SK-N-SH (cell line): ENCODE results near the gene ARL14EP. TPM values are rescaled to one million over a fixed set of nuclear protein-coding genes. Genes with fewer than 3 reads are reported as not detected.

Experiments
- CTCF ChIA-PET: fragments of 300-600, 350-600 bp; formaldehyde crosslinking; extraction: SDS; loops from one replicate; lab custom pipeline; 2021; lab: Yijun Ruan, JAX
- POLR2A ChIA-PET: fragments of 350-600 bp; sonication (Branson Sonifier 250); formaldehyde crosslinking; extraction: SDS; loops from one replicate; lab custom pipeline; 2020; ENCODE audit warnings: antibody characterized with exemption, inconsistent platforms; lab: Yijun Ruan, JAX
- DNase-seq: peaks from one replicate; pipeline ENCODE4 v3.0.0; 2012
- H2AFZ ChIP-seq: fragments of 200-600 bp; sonication (generic); 2 replicates; pipeline ENCODE4 v1.8.1; 2016; ENCODE audit warnings: antibody characterized with exemption, mild to moderate bottlenecking, low read depth
- H3F3A ChIP-seq: fragments of 200-600 bp; sonication (generic); replicated peaks from 2 replicates; pipeline ENCODE3; 2016; ENCODE audit warnings: antibody characterized with exemption, mild to moderate bottlenecking; ENCODE audit not compliant: insufficient read depth
- H3K27ac ChIP-seq, 2 experiments: fragments of 200-500 bp in 1 of 2; fragments of 200-600 bp in 1 of 2; sonication (Bioruptor generic) in 1 of 2; sonication (generic), shearing (Covaris generic) in 1 of 2; 2 replicates each; pipeline versions ENCODE4 v1.5.1 to v1.6.1; 2014 to 2016; ENCODE audit warnings: low read depth in 2 of 2, inconsistent platforms in 1 of 2, low read length in 1 of 2, mild to moderate bottlenecking in 1 of 2, mixed read lengths in 1 of 2
- H3K27me3 ChIP-seq: fragments of 200-600 bp; sonication (generic), shearing (Covaris generic); 2 replicates; pipeline ENCODE4 v1.6.1; 2016; ENCODE audit warnings: mixed run types; ENCODE audit not compliant: insufficient read depth
- H3K36me3 ChIP-seq, 2 experiments: fragments of 200-500 bp in 1 of 2; fragments of 200-600 bp in 1 of 2; sonication (Bioruptor generic) in 1 of 2; sonication (generic) in 1 of 2; replicated peaks in 1 of 2; 2 replicates each; pipeline versions ENCODE3 to v1.5.1; 2014 to 2016; ENCODE audit warnings: low read length in 1 of 2, mild to moderate bottlenecking in 1 of 2; ENCODE audit not compliant: insufficient read depth in 2 of 2, control insufficient read depth in 1 of 2
- H3K4me1 ChIP-seq, 2 experiments: fragments of 200-500 bp in 1 of 2; fragments of 200-600 bp in 1 of 2; sonication (Bioruptor generic) in 1 of 2; sonication (generic), shearing (Covaris generic) in 1 of 2; 2 replicates each; pipeline versions ENCODE4 v1.5.1 to v1.6.1; 2014 to 2016; ENCODE audit warnings: low read depth in 1 of 2, low read length in 1 of 2, mixed run types in 1 of 2; ENCODE audit not compliant: insufficient read depth in 2 of 2, control insufficient read depth in 1 of 2
- H3K4me2 ChIP-seq: fragments of 200-600 bp; sonication (generic), shearing (Covaris generic); 2 replicates; pipeline ENCODE4 v1.6.1; 2017; ENCODE audit warnings: mixed run types
- H3K4me3 ChIP-seq, 2 experiments: fragments of 200-500 bp in 1 of 2; fragments of 200-600 bp in 1 of 2; sonication (Bioruptor generic) in 1 of 2; sonication (generic), shearing (Covaris generic) in 1 of 2; 2 replicates each; pipeline versions ENCODE4 v1.5.1 to v1.8.1; 2014 to 2016; ENCODE audit warnings: low read depth in 2 of 2, inconsistent platforms in 1 of 2, low read length in 1 of 2, mild to moderate bottlenecking in 1 of 2, mixed read lengths in 1 of 2, moderate library complexity in 1 of 2
- H3K79me2 ChIP-seq: fragments of 200-600 bp; sonication (generic); 2 replicates; pipeline ENCODE4 v1.8.1; 2017; ENCODE audit warnings: mild to moderate bottlenecking; ENCODE audit not compliant: insufficient read depth
- H3K9ac ChIP-seq: fragments of 200-600 bp; sonication (generic); 2 replicates; pipeline ENCODE4 v1.6.1; 2017; ENCODE audit warnings: mixed run types
- H3K9me2 ChIP-seq: fragments of 200-600 bp; sonication (generic); 2 replicates; pipeline ENCODE4 v1.6.1; 2017; ENCODE audit warnings: mixed run types
- H3K9me3 ChIP-seq: fragments of 200-600 bp; sonication (generic); 2 replicates; pipeline ENCODE4 v1.6.1; 2017; ENCODE audit warnings: mixed run types, mild to moderate bottlenecking, moderate library complexity
- H4K20me1 ChIP-seq: fragments of 200-600 bp; sonication (generic); 2 replicates; pipeline ENCODE4 v1.6.1; 2017; ENCODE audit warnings: mild to moderate bottlenecking, mixed run types; ENCODE audit not compliant: insufficient read depth
- CTCF ChIP-seq: fragments of 200-600 bp; sonication (generic); IDR thresholded peaks from 2 replicates; pipeline ENCODE4 v1.6.1; 2017; ENCODE audit warnings: antibody characterized with exemption, mild to moderate bottlenecking, moderate library complexity
- EZH2phosphoT487 ChIP-seq: fragments of 200-600 bp; sonication (generic); IDR thresholded peaks from 2 replicates; pipeline ENCODE4 v1.6.1; 2017; ENCODE audit warnings: low read depth, mixed run types, mild to moderate bottlenecking, antibody characterized with exemption, moderate library complexity, borderline replicate concordance
- FOSL2 ChIP-seq: IDR thresholded peaks from 2 replicates; pipeline ENCODE4 v1.4.0; 2012; ENCODE audit warnings: low read depth, mild to moderate bottlenecking, moderate library complexity, borderline replicate concordance
- IRF3 ChIP-seq: fragments of 150-350 bp; IDR thresholded peaks from 2 replicates; pipeline ENCODE4 v1.6.1; 2016; ENCODE audit warnings: mild to moderate bottlenecking, low read depth, low read length
- MEF2A ChIP-seq: IDR thresholded peaks from 2 replicates; pipeline ENCODE4 v1.4.0; 2012; ENCODE audit warnings: low read depth, borderline replicate concordance
- RAD21 ChIP-seq: IDR thresholded peaks from 2 replicates; pipeline ENCODE4 v1.6.1; 2012; ENCODE audit warnings: mild to moderate bottlenecking, low read length
- RXRA ChIP-seq: IDR thresholded peaks from 2 replicates; pipeline ENCODE4 v1.4.0; 2012; ENCODE audit warnings: low read depth, mild to moderate bottlenecking, borderline replicate concordance
- SMC3 ChIP-seq: IDR thresholded peaks from 2 replicates; pipeline ENCODE4 v1.6.1; 2012; ENCODE audit warnings: low read depth, low read length, improper control_type of control experiment
- TAF1 ChIP-seq: IDR thresholded peaks from 2 replicates; pipeline ENCODE4 v1.6.1; 2012; ENCODE audit warnings: low read depth, mild to moderate bottlenecking, low read length, moderate library complexity, borderline replicate concordance
- TEAD4 ChIP-seq: IDR thresholded peaks from 2 replicates; pipeline ENCODE4 v1.4.0; 2012; ENCODE audit warnings: mild to moderate bottlenecking, borderline replicate concordance; ENCODE audit not compliant: insufficient read depth
- USF1 ChIP-seq: IDR thresholded peaks from 2 replicates; pipeline ENCODE4 v1.4.0; 2012; ENCODE audit warnings: low read depth, borderline replicate concordance
- YY1 ChIP-seq: IDR thresholded peaks from 2 replicates; pipeline ENCODE4 v1.4.0; 2012; ENCODE audit warnings: low read depth, mild to moderate bottlenecking
- ZBTB33 ChIP-seq: IDR thresholded peaks from 2 replicates; pipeline ENCODE4 v1.4.0; 2012; ENCODE audit warnings: low read depth, borderline replicate concordance
- WGBS: methylation state at CpG from one replicate; pipeline ENCODE4 v1.1.6; 2017; ENCODE audit warnings: low lambda C conversion rate; 5-methylcytosine and 5-hydroxymethylcytosine counted together
- polyA plus RNA-seq, 3 experiments: library from polyadenylated mRNA; depleted of rRNA; stranded (reverse); fragments of >200 nt; gene quantifications; 2 replicates each; pipeline ENCODE4 v1.2.3, GENCODE V29; 2012

The ARL14EP gene
- polyA plus RNA-seq, 1 of the 3 experiments (the other 2 are of a cell fraction): 7.0 TPM

- DNase-seq: peak; percentile 9
- no peaks in the 10 kb centered on the region for H3K27me3 ChIP-seq
- CTCF ChIA-PET: interaction anchor here (0.6 to 2.5 kb wide), 11 partner anchors 8 to 593 kb away, joined by 3 to 14 read pairs (median 4); partner anchors contain the start of gene ARL14EP
- H3K4me3 ChIP-seq: no peak overlapping the region
- no peaks in the 10 kb centered on the region for H3K9me3 ChIP-seq
- POLR2A ChIA-PET: interaction anchor here (2.0 kb wide), 1 partner anchor 11 kb away, joined by 9 read pairs; the partner anchor contains the start of gene ARL14EP
- no peaks in the 10 kb centered on the region for H3K9me2 ChIP-seq
- peaks cover 65 to 81% of the 10 kb centered on the region in 2 experiments for H3K36me3 ChIP-seq
- H3K9ac ChIP-seq: no peak overlapping the region
- peaks cover 0 to 10% of the 10 kb centered on the region in 2 experiments; a peak in 2 of 4 replicates for H3K4me1 ChIP-seq
- TF ChIP-seq IRF3 (no peak), ZBTB33 (no peak), SMC3 (peak; percentile 16; the same call in 1 of the 2 replicates), CTCF (peak; percentile 67), FOSL2 (no peak), RXRA (no peak), RAD21 (peak; percentile 44), YY1 (no peak), TAF1 (no peak), TEAD4 (no peak), EZH2phosphoT487 (no peak)
- WGBS: 86% methylated on average over 3 of the region's 3 CpGs
- H3K27ac ChIP-seq: no peak overlapping the region
- no peak overlapping the region for H2AFZ ChIP-seq
- no peaks in the 10 kb centered on the region for H3F3A ChIP-seq
- no peak overlapping the region for H3K4me2 ChIP-seq
- H4K20me1 ChIP-seq: no peaks in the 10 kb centered on the region; the same call in 1 of the 2 replicates
- H3K79me2 ChIP-seq: peaks cover 41% of the 10 kb centered on the region
These were observed 10.5 kb downstream of the ARL14EP start for GRCh38 chr11:30333405-30333804.

- Histone ChIP-seq H3K79me2 (no peaks in the 10 kb centered on the region), H3K9ac (no peak overlapping the region), H2AFZ (no peak overlapping the region), H3F3A (peaks cover 6% of the 10 kb centered on the region), H3K4me3 (no peak overlapping the region), H3K4me1 (no peaks in the 10 kb centered on the region), H3K27ac (no peak overlapping the region), H3K9me2 (no peaks in the 10 kb centered on the region), H3K27me3 (no peaks in the 10 kb centered on the region), H4K20me1 (no peaks in the 10 kb centered on the region), H3K9me3 (no peaks in the 10 kb centered on the region), H3K4me2 (no peak overlapping the region), H3K36me3 (peaks cover 23 to 25% of the 10 kb centered on the region in 2 experiments)
- DNase-seq: no peak
- POLR2A ChIA-PET: no interaction called here
- 96% methylated on average over 1 of the region's 1 CpG for WGBS
- CTCF ChIA-PET: interaction anchor here (3.6 kb wide), 1 partner anchor 573 kb away, joined by 45 read pairs; no protein-coding TSS in a partner anchor
- TF ChIP-seq ZBTB33 (no peak), MEF2A (no peak), IRF3 (no peak), USF1 (no peak)
These were observed 19.8 kb downstream of the ARL14EP start for GRCh38 chr11:30342736-30343166.
